NCI-H2227 (cell line): ENCODE results near the gene AMBRA1.
A peak's percentile ranks its signal among the peaks of the same experiment; 100 is the strongest.
"Not testable (repeated sequence)": the region's sequence is repeated elsewhere in the genome, so short reads cannot be mapped to it uniquely, and the experiment has no call there.

ENCODE experiments used
- DNase-seq: peaks from one replicate; lab custom pipeline; 2025; ENCODE audit not compliant: unreplicated experiment; lab: John Stamatoyannopoulos, UW

The AMBRA1 gene

DNA sequence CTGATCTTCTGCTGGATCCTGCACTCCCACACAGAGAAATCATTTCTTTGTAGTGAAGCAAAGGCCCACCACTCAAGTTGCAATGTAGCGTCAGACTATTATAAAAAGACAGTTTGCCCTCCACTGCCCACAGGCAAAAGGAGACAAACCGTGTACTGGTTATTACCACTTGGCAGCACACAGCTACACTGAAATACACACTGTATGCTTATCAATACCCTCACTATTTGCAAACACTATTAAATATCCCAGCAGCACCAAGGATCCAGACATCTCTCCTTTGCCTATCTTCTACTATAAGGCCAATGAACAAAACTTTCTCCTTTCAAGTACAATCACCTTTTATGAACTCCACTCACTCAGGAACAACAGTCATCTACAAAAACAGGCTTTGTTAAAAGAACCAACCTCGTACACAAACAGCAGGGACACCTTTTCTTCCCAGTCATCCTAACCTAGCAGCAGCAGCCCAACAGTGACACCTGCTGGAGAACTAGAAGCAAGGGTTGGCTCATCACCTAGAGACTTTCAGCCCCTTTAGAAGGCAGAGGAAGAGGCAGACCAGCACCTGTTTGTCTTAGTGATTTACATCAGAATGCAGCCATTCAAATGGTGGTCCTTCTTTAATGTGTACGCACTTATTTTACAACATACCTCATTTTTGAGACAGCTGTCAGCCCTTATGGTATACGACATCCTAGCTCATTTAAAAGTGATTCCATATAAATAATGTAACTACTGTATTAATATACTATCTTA, 56.1 kb downstream of the AMBRA1 start:
- DNase-seq = peak; percentile 88

DNA sequence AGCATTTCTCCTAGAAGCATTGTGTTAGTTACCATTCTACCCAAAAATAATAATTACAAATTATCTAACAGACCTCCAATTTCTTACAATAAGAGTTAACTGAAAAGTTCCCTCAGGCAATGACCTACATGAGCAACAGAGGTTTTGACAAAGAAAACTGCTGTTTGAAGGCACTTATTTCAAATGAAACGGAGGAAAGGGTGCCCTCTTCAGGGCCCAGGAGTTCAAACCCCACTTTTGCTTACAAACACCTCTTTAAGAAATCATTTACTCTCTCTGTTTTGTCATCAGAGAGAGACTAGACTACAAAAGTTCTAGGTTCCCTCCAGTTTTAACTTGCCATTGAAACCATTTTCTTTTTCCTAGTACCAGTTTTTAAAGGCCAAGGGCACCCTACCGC, 56.7 kb downstream of the AMBRA1 start:
- no peak for DNase-seq

DNA sequence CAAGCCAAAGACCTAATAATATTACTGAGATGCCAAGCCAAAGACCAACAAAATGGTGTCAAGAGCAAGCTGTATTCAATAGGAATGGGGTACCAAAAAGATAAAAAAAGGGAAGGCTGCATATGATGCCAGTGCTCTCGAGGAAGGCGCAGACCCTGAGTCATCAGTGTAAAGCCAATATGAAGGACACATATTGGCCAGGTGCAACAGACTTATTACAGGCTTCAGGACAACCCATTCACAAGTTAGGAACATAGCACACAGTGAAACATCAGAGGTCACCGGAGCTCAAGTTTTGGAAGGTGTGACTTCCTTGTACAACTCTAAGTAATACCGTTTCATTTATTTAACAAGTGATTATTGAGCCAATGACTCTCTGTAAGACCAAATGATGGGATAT, 58.1 kb downstream of the AMBRA1 start:
- DNase-seq = no peak

DNA sequence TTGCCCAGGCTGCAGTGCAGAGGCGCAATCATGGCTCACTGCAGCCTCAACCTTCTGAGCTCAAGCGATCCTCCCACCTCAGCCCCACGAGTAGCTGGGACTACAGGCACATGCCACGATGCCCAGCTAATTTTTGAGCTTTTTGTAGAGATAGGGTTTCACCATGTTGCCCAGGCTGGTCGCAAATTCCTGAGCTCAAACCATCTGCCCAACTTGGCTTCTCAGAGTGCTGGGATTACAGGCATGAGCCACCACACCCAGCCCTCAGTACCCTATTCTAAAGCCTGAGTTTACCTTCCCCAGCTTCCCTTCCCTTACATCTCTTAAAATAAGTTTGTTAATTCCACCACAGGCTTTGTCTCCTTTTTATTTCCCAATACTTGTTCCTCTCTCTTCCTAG, 59.1 kb downstream of the AMBRA1 start:
- no peak for DNase-seq

DNA sequence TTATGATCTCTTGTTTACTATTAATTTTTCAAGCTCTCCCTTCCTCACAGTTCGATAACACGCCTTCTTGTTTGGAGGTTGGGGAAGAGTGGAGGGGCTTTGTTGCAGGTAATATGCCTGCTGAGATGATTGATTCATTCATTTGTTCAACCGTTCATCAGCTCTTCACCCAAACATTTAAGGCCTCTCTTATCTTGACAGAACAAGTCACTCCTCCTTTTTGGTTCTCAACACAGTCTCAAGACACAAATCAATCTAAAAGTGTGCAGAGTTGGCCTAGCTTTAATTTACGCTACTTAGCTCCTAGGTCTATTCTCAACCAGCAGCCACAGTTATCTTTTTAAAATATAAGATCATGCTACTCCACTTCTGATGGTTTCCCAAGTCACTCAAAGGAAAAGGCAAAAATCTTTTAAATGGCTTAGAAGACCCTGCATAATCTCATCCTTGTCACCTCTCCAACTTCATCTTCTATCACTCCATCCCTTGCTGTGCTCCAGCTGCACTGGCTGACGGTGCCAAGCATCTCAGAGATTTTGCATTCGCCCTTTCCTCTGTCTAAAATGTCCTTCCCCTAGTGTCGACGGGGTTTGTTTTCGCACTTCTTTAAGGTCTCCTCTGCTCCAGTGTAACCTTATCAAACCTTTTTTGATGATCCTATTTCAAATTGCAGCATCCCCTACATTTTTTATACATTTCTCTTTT, 60.3 kb downstream of the AMBRA1 start:
- DNase-seq = peak; percentile 16

DNA sequence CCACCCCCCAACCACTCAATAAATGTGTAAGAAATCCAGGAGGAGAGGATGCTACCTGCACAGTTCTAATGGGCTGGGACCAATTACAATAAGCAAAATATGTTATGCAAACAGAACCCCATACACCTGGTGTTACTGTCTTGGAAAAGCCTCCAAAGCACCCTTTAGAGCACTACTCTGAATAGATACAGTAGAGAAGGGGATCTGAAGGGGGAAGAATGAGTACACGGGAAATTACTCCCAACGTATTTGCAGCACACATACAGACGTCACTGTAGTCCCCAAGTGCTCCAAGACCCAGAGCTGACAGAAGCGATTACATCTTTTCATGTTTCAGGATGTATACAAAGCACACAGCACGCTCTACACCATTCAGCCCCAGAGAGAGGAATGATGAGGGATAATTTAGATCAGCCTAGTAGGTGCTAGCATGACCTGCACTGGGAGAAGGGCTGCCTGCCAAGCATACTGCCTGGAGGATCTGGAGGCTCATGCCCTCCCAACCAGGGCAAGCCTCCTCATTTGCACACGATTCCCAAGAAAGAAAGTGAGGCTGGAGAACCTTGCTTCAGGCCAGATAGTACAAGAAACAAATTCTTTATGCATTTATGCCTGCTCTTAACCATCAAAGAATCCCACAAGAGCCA, 63.8 kb downstream of the AMBRA1 start:
- DNase-seq = no peak

DNA sequence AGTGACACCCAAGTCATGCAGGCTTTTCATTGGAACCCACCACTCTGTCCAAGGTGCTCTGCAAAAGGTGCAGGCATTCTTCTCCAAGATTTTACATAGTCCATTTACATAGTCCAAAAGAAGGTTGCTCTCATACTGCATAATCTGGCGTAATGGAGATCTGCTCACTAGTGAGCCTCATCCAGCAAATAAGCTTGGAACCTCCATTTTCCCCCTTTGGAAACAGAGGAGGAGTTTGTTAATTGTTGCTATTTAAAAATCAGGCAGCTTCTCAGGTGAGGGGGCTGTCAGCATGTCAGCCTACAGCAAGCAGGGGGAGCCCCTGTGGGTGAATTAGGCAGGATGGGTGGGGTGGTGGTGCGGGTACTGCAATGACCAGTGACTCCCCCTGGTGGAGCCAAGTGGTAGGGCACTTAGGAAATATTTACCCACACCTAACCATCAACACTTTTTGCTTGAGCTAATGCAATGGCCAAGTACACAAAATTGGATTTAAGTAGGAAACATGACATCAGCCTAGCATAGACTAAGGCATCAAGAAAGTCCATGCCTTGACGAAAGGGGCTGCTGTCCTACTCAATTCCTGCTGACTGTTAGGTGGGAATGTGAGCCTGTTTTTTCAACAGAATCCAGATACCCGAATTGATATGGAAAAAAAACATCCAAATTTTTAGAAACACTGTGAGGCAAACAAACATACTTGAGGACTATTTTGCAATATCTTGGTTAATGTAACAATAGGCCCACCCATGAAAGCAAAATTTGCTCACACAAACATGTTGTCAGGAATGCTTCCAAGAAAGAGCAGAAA, 64.5 kb downstream of the AMBRA1 start:
- peak; percentile 67 for DNase-seq

DNA sequence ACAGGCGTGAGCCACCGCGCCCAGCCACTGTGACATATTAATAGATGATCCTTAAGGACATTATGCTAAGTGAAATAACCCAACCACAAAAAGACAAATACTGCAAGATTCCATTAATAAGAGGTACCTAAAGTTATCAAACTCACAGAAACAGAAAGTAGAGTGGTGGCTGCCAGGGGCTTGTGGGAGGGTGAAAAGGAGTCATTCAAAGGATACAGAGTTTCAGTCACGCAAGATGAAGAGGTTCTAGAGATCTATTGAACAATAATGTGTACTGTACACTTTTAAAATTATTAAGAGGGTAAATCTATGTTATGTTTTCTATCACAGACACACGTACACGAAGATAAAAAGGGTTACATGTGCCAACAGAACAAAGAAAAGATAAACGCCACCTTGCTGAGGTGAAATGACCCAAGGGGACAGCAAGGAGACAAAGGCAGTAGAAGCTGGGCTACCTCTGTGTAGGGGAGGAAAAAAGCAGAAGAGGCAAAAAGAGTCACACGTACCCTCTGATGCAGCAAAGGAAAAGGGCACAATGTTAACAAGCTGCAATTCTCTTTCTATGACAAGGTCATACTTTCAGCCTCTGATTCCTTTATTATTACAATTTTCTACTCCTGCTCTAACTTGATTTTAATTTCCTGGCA, 65.3 kb downstream of the AMBRA1 start:
- no peak for DNase-seq

DNA sequence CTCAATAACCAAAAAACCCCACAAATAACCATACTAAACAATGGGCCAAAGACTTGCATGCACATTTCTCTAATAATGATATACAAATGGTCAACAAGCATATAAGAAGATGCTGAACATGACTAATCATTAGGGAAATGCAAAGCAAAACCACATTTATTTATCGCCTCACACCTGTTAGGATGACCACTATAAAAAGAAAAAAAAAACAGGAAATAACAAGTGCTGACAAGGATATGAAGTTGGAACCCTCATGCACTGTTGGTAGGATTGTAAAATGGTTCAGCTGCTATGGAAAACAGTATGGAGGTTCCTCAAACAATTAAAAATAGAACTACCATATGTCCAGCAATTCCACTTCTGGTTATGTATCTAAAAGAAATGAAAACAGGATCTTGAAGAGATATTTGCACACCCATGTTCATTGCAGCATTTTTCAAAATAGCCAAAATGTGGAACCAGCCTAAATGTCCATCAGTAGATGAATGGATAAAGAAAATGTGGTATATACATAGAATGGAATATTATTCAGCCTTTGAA, 66.2 kb downstream of the AMBRA1 start:
- DNase-seq = no peak

DNA sequence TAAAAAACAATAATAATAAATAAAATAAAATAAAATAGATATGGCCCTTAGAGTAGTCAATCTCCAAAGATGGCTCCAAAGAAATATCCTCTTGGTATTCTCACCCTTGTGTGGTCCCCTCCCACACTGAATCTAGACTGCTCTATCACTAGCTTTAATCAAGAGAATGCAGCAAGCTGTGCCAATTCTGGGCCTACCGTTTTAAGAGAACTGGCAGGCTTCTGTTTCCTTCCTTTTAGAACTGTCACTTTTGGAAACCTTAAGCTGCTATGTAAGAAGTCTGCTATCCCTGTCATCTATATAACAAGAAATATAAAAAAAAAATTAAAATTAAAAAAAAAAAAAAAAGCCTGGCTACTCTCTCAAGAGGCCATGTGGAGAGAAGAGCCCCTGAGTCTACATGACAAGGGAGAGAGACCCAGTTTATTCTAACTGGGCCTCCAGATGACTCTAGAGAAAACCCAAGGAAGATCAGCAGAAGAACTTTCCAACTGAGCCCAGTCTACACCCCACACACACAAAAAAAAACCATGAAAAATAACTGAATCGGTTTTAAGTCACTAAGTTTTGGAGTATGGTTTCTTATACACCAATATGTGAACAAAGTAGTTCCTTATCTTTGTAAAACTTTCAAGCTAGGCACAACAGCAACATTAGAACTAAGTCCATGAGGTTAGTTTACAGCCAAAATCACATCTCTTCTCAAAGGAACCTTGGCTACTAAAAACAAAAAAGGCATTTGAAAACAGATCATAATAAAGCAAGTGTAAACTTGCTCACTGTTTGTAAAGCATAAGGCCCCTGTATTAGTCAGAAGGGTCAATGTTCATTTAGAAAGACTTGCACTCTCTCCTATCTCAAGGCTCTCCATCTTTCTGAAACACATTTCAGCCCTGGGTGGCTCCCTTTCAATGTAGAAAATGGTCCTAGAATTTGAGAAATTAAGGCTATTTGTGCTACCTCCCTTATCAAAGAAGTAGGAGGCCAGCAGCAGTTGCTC, 67.3 kb downstream of the AMBRA1 start:
- DNase-seq = no peak

DNA sequence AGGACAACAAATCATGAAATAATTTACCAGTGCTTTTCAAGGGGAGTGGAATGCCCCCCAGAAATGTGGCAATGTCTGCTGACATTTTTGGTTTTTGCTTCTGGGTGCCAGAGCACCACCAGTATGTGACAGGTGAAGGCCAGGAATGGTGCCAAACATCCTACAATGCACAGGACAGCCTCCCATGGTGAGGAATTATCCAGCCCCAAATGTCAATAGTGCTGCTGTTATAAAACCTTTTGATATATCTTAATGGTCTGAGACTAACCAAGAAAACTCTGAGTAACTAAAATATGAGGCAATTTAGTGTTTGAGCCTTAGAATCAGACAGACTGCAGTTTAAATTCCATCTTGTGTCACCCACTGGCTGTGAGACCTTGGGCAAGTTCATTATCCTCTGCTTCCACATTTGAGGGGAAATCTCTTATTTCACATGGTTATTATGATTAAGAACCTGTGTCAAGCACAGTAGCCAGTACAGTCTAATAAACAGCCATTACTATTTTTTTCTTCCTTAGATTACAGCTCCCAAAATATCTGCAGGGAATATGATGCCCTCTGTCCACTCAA, 69.5 kb downstream of the AMBRA1 start:
- no peak for DNase-seq

DNA sequence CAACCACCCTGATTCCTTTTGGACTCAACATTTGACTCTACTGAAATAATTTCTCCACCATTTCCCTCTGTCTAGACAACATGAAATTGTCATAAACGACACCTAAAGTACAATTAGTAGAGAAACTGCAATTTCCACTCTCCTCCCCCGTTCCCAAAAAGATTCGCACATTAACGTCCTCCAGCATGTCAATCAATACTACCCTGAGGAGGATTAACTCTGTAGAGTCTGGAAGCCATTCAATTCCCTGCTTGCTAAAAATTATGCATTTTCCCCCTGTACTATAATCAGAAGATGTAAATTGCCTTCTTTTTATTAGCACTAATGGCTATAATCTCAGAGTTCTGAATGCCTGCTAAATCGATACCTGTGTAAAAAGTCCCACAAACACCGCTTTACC, 70.5 kb downstream of the AMBRA1 start:
- DNase-seq = no peak

DNA sequence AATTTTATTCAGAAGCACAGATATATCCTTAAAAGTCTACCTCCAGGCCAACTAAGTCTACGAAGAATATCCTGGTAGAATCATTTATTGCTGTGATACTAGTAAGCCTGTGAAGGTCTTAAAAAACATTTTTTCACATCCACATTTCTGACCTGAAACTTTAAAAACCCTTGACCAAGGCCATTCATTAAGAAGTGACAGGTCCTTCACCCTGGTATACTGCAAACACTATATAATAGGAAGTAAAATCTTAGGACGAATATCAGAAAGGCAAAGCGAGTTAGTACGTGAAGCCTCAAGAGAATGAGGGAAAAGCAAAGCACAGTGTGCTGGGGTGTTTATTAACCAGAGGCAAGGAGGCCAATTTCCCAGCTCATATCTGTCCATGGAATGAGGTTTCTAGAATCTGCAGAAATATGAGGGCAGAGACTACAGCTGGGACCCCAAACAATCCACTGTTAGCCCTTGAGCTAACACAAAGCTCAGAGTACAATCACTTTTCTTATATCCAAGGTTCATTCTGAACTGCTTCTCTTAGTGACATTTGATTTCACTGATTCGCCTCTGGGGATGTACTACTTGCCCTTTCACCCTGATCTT, 71.0 kb downstream of the AMBRA1 start:
- no peak for DNase-seq

DNA sequence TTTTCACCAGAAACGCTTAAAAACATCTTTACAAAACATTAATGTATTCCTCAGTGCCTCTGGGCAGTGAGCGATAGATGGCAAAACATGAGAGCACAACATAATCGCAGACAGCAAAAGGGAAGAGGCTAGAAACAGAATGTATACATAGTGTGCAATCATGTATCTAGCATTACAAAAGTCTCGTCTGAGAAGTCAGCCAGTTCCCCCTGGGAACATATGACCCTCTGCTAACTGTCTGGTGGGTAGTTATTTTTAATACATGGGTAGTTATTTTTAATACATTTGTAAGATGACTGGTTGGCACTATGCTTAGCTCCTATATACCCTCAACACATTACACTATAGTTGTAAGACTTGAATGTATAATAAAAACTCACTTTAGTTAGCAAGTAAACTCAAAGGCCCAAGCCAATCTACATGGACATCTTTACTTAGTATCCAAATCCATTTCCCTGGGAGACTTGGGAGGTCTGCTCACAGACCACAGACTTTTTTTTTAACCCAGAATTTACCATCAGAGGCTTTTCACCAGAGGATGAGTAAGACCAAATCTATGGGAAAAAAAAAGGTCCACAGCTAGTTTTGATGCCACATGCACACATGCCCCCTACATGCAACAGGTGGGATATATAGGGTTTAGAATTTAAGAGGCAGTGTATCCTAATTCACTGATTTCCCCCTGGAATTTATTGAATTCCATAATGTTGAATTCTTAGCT, 71.7 kb downstream of the AMBRA1 start:
- no peak for DNase-seq

DNA sequence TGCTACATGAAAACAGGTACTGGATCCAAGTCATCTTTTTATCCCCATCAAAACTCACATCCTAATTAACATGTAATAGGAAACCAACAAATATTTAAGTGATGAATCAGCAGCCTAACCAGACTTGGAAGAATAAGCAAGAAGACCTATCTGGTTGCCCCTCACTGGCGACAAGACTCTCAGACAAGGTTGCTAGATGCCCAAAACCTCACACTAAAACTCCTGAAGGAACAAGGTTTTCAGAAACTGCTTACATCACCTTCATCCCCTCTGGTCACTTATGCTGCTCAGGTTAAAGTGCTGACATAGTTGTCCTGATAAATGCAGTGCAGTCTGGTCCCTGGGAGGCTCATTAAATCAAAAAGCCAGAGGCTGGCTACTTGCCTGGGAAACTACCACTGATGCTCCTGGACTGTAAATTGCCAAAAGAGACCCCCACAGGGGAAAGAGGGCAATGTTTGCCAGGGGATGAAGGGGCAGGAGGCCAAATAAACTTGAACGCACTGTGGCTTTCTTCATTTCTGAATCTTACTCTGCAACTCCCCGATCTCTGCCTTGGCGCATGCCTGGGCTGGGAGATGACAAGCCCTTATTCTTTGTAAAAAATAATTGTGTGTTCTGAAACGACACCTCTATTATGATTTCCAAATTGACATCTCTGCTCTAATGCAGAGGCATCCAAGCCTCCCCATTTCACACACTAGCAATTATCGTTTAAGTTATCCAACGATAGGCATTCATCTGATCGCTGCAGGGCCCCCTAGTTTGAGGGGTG, 72.7 kb downstream of the AMBRA1 start:
- peak; percentile 40 for DNase-seq

DNA sequence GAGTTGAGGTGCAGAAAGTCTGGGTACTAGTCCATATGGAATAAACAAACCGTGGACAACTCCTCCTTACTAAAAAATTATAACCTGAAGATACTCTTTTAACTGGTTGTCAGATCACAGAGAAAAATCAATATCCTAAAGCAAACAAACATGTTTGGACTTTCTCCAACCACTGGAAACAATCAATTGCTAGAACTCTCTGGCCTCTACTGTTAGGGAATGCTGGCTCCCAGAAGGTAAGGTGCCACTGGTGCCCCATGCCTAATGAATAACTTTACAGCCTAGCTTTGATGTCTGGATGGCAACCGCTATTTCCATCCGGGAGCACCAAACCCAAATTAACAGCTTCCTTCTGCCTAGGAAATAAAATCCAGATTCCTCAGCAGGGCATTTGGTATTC, 74.5 kb downstream of the AMBRA1 start:
- no peak for DNase-seq

DNA sequence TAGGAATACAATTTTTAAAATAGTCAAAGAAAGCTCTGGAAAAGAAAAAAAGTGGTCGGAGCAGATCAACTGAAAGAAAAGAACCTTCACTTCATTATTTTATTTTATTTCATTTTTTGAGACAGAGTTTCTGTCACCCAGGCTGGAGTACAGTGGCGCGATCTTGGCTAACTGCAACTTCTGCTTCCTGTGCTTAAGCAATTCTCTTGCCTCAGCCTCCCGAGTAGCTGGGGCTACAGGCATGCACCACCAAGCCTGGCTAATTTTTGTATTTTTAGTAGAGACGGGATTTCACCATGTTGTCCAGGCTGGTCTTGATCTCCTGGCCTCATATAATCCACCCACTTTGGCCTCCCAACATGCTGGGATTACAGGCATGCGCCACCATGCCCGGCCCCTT, 74.9 kb downstream of the AMBRA1 start:
- DNase-seq = not testable (repeated sequence)
